PC-9 (cell line): ENCODE measurements around the gene YPEL2. TPM values are rescaled to one million over a fixed set of nuclear protein-coding genes. Genes with fewer than 3 reads are reported as not detected.

ENCODE experiments used
- BruUV-seq: library from RNA; stranded (reverse); fragments of 400-500 nt; replicated peaks from 2 replicates; lab custom pipeline; 2021; lab: Mats Ljungman, UMichigan
- CTCF ChIA-PET: fragments of 300-600 bp; sonication (Branson Sonifier 250); formaldehyde crosslinking; loops from one replicate; lab custom pipeline; 2022; ENCODE audit warnings: antibody characterized with exemption; lab: Charles Lee
- POLR2A ChIA-PET: fragments of 300-600 bp; sonication (Branson Sonifier 250); formaldehyde crosslinking; loops from one replicate; lab custom pipeline; 2022; ENCODE audit warnings: antibody characterized with exemption; ENCODE audit not compliant: unreplicated experiment; lab: Charles Lee
- DNase-seq, 2 experiments: peaks; one replicate each; pipeline versions ENCODE4 v3.0.0 to v3.0.0-alpha.2; 2015 to 2022; ENCODE audit warnings: mixed read lengths in 1 of 2
- H2AFZ ChIP-seq: fragments of 200-600 bp; sonication (generic); 2 replicates; pipeline ENCODE4 v1.8.1; 2017; ENCODE audit warnings: antibody characterized with exemption
- H3F3A ChIP-seq: fragments of 200-600 bp; sonication (generic); 2 replicates; pipeline ENCODE4 v1.8.1; 2017; ENCODE audit warnings: antibody characterized with exemption, mild to moderate bottlenecking, low read depth; ENCODE audit not compliant: insufficient read depth
- H3K27ac ChIP-seq: fragments of 200-600 bp; sonication (generic); 2 replicates; pipeline ENCODE4 v1.6.1; 2016; ENCODE audit warnings: mixed run types
- H3K27me3 ChIP-seq: fragments of 200-600 bp; sonication (generic); 2 replicates; pipeline ENCODE4 v1.6.1; 2016; ENCODE audit warnings: low read depth, mixed run types; ENCODE audit not compliant: insufficient read depth
- H3K36me3 ChIP-seq: fragments of 200-600 bp; sonication (generic); 2 replicates; pipeline ENCODE4 v1.6.1; 2016; ENCODE audit warnings: low read depth, mixed run types
- H3K4me1 ChIP-seq: fragments of 200-600 bp; sonication (generic); replicated peaks from 2 replicates; pipeline ENCODE4 v1.6.1; 2016; ENCODE audit warnings: mixed run types; ENCODE audit not compliant: insufficient read depth
- H3K4me2 ChIP-seq: fragments of 200-600 bp; sonication (generic); 2 replicates; pipeline ENCODE4 v1.6.1; 2017; ENCODE audit warnings: mixed run types
- H3K4me3 ChIP-seq: fragments of 200-600 bp; sonication (generic); 2 replicates; pipeline ENCODE4 v1.6.1; 2016; ENCODE audit warnings: mixed run types
- H3K79me2 ChIP-seq: fragments of 200-600 bp; sonication (generic); 2 replicates; pipeline ENCODE4 v1.6.1; 2017; ENCODE audit warnings: low read depth, mixed run types
- H3K9me2 ChIP-seq: fragments of 200-600 bp; sonication (generic); 2 replicates; pipeline ENCODE4 v1.8.1; 2017; ENCODE audit warnings: mild to moderate bottlenecking; ENCODE audit not compliant: insufficient read depth
- H3K9me3 ChIP-seq: fragments of 200-600 bp; sonication (generic); 2 replicates; pipeline ENCODE4 v1.8.1; 2016; ENCODE audit warnings: low read depth; ENCODE audit not compliant: insufficient read depth
- H4K20me1 ChIP-seq: fragments of 200-600 bp; sonication (generic); 2 replicates; pipeline ENCODE4 v1.8.1; 2017; ENCODE audit not compliant: insufficient read depth
- CTCF ChIP-seq: fragments of 200-600 bp; sonication (generic); conservative IDR thresholded peaks from 2 replicates; pipeline ENCODE4 v1.6.1; 2017; ENCODE audit warnings: mixed run types, antibody characterized with exemption, mild to moderate bottlenecking, moderate library complexity
- EZH2 ChIP-seq: fragments of 200-600 bp; sonication (generic); IDR thresholded peaks from 2 replicates; pipeline ENCODE4 v1.8.0; 2017; ENCODE audit warnings: antibody characterized with exemption, low read depth
- intact Hi-C: fragments of 100-400 bp; cut with micrococcal nuclease; formaldehyde crosslinking; loops from one replicate; pipeline ENCODE4 v1.10.0; 2022; ENCODE audit not compliant: unreplicated experiment
- total RNA-seq: library from RNA; stranded (reverse); gene quantifications from 2 replicates; pipeline ENCODE4 v1.2.3, GENCODE V29; 2021

The YPEL2 gene
- total RNA-seq, 1 experiment from 2014 or later, result 12.9 TPM

- no peaks in the 10 kb centered on the region for H3K27me3 ChIP-seq
- no peak overlapping the region for H3K4me3 ChIP-seq
- no TSS peak for BruUV-seq
- H3K9me3 ChIP-seq, result no peaks in the 10 kb centered on the region
- DNase-seq, result no peak
- H3K4me2 ChIP-seq, result no peak overlapping the region
- H3F3A ChIP-seq, result peaks cover 14% of the 10 kb centered on the region; the same call in 1 of the 2 replicates
- peaks cover 19% of the 10 kb centered on the region for H3K4me1 ChIP-seq
- no peak overlapping the region for H3K27ac ChIP-seq
- POLR2A ChIA-PET, result no interaction called here
- intact Hi-C loops, result loop anchor here (1.0 kb wide), 1 partner anchor 14 kb away; no protein-coding TSS in a partner anchor
- CTCF ChIA-PET, result no interaction called here
- H2AFZ ChIP-seq, result no peak overlapping the region
- TF ChIP-seq CTCF (no peak), EZH2 (no peak)
- H4K20me1 ChIP-seq, result no peaks in the 10 kb centered on the region
- H3K36me3 ChIP-seq, result no peaks in the 10 kb centered on the region
- H3K79me2 ChIP-seq, result no peaks in the 10 kb centered on the region
- no peaks in the 10 kb centered on the region for H3K9me2 ChIP-seq
Observed at GRCh38 chr17:59402760-59403159, 71.3 kb downstream of the YPEL2 start.

- Histone ChIP-seq H3K4me3 (no peak overlapping the region), H3K27me3 (no peaks in the 10 kb centered on the region), H3K4me2 (no peak overlapping the region), H4K20me1 (no peaks in the 10 kb centered on the region), H3K27ac (no peak overlapping the region), H3K36me3 (no peaks in the 10 kb centered on the region), H3K9me3 (no peaks in the 10 kb centered on the region), H3K79me2 (no peaks in the 10 kb centered on the region), H3K4me1 (peaks cover 19% of the 10 kb centered on the region), H2AFZ (no peak overlapping the region), H3K9me2 (no peaks in the 10 kb centered on the region), H3F3A (peaks cover 14% of the 10 kb centered on the region; the same call in 1 of the 2 replicates)
- TF ChIP-seq EZH2 (no peak), CTCF (no peak)
- DNase-seq, result no peak
- no TSS peak for BruUV-seq
- ChIA-PET CTCF (no interaction called here), POLR2A (no interaction called here)
- intact Hi-C loops, result no loop called here
Observed at GRCh38 chr17:59404471-59404870, 73.0 kb downstream of the YPEL2 start.

- H3K79me2 ChIP-seq, result no peaks in the 10 kb centered on the region
- no peak for DNase-seq
- TF ChIP-seq EZH2, result no peak
- TF ChIP-seq CTCF, result no peak
- no peaks in the 10 kb centered on the region for H3K36me3 ChIP-seq
- peak overlapping the region; percentile 51 for H3K4me2 ChIP-seq
- H3K9me3 ChIP-seq, result no peaks in the 10 kb centered on the region
- no peaks in the 10 kb centered on the region for H4K20me1 ChIP-seq
- no peak overlapping the region for H3K27ac ChIP-seq
- no peaks in the 10 kb centered on the region for H3K27me3 ChIP-seq
- POLR2A ChIA-PET, result interaction anchor here (0.6 kb wide), 1 partner anchor 774 kb away, joined by 5 read pairs; no protein-coding TSS in a partner anchor
- H3K4me3 ChIP-seq, result no peak overlapping the region
- no peak overlapping the region for H2AFZ ChIP-seq
- no peaks in the 10 kb centered on the region for H3K9me2 ChIP-seq
- BruUV-seq, result no TSS peak
- peaks cover 14% of the 10 kb centered on the region; the same call in 1 of the 2 replicates for H3F3A ChIP-seq
- H3K4me1 ChIP-seq, result peaks cover 19% of the 10 kb centered on the region
- intact Hi-C loops, result loop anchor here (2.0 kb wide), 1 partner anchor 33 kb away; no protein-coding TSS in a partner anchor
- CTCF ChIA-PET, result no interaction called here
Observed at GRCh38 chr17:59405944-59406705, 74.7 kb downstream of the YPEL2 start.
